Liver (tissue), 3 donors: ENCODE data around the gene ATOX1.

Experiments
- ATF3 ChIP-seq: IDR thresholded peaks from 2 replicates; pipeline ENCODE4 v1.6.1; 2016; ENCODE audit warnings: antibody characterized with exemption
- CTCF ChIP-seq: fragments of 150-350 bp; IDR thresholded peaks from 2 replicates; pipeline ENCODE4 v1.5.1; 2017; ENCODE audit warnings: improper control_type of control experiment, low read depth, low read length; ENCODE audit not compliant: missing input control
- JUND ChIP-seq, 2 donors: IDR thresholded peaks; 2 replicates each; pipeline ENCODE4 v1.6.1; 2016; ENCODE audit warnings: antibody characterized with exemption in 2 of 2
- TAF1 ChIP-seq: conservative IDR thresholded peaks from 2 replicates; pipeline ENCODE4 v1.6.1; 2016; ENCODE audit warnings: antibody characterized with exemption, mild to moderate bottlenecking
- YY1 ChIP-seq: IDR thresholded peaks from 2 replicates; pipeline ENCODE4 v1.6.1; 2016; ENCODE audit warnings: antibody characterized with exemption, mild to moderate bottlenecking
- TF ChIP-seq, protein P1 (sequence below): IDR thresholded peaks from 2 replicates; pipeline ENCODE4 v1.6.1; 2016; ENCODE audit warnings: antibody characterized with exemption, mild to moderate bottlenecking
- donor health status: healthy.
- donor health status: healthy.

DNA sequence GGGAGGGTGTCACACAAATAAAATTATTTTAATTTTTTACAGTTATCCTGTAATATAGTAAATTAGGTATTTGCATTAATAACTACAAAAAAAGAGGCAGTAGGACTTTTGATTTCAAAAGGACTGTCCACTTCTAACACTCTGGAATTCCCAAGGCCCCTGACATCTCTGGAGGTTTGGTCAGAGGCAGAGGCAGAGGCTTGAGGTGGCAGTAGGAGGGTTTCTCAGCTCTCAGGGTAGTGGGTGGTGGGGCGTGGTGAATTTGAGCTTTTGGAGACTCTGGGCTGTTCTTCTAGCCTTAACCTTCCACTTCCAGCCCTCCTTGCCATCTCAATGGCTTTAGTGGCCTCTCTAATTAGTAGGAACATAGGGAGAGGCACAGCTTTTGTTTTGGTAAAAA, 22.8 kb downstream of the ATOX1 start:
- TF ChIP-seq JUND (IDR thresholded peaks at IDR 0.05), result no peak
- TF ChIP-seq CTCF, result no peak
- no peak for TF ChIP-seq YY1
- TF ChIP-seq, protein P1, sequence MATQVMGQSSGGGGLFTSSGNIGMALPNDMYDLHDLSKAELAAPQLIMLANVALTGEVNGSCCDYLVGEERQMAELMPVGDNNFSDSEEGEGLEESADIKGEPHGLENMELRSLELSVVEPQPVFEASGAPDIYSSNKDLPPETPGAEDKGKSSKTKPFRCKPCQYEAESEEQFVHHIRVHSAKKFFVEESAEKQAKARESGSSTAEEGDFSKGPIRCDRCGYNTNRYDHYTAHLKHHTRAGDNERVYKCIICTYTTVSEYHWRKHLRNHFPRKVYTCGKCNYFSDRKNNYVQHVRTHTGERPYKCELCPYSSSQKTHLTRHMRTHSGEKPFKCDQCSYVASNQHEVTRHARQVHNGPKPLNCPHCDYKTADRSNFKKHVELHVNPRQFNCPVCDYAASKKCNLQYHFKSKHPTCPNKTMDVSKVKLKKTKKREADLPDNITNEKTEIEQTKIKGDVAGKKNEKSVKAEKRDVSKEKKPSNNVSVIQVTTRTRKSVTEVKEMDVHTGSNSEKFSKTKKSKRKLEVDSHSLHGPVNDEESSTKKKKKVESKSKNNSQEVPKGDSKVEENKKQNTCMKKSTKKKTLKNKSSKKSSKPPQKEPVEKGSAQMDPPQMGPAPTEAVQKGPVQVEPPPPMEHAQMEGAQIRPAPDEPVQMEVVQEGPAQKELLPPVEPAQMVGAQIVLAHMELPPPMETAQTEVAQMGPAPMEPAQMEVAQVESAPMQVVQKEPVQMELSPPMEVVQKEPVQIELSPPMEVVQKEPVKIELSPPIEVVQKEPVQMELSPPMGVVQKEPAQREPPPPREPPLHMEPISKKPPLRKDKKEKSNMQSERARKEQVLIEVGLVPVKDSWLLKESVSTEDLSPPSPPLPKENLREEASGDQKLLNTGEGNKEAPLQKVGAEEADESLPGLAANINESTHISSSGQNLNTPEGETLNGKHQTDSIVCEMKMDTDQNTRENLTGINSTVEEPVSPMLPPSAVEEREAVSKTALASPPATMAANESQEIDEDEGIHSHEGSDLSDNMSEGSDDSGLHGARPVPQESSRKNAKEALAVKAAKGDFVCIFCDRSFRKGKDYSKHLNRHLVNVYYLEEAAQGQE, result no peak
- TF ChIP-seq TAF1, result no peak
- TF ChIP-seq ATF3, result no peak
